IgD-negative memory B cell (primary cell): Measurements from ENCODE around the gene GON7. TPM values are rescaled to one million over a fixed set of nuclear protein-coding genes. Genes with fewer than 3 reads are reported as not detected.
"Not testable (repeated sequence)": the region's sequence is repeated elsewhere in the genome, so short reads cannot be mapped to it uniquely, and the experiment has no call there.

Experiments
- H3K27ac Mint-ChIP-seq, 3 donors: one replicate each; pipeline ENCODE4 v1.8.0; 2020 to 2022; ENCODE audit warnings: mild to moderate bottlenecking in 3 of 3, mixed read lengths in 3 of 3, moderate library complexity in 1 of 3
- H3K27me3 Mint-ChIP-seq: one replicate; pipeline ENCODE4 v1.8.0; 2021; ENCODE audit warnings: mixed read lengths
- H3K36me3 Mint-ChIP-seq: one replicate; pipeline ENCODE4 v1.8.0; 2020; ENCODE audit warnings: mild to moderate bottlenecking, mixed read lengths
- H3K4me1 Mint-ChIP-seq, 3 donors: one replicate each; pipeline ENCODE4 v1.8.0; 2020 to 2022; ENCODE audit warnings: mixed read lengths in 3 of 3, mild to moderate bottlenecking in 1 of 3
- H3K4me3 Mint-ChIP-seq, 4 donors: one replicate each; pipeline ENCODE4 v1.8.0; 2020 to 2022; ENCODE audit warnings: mild to moderate bottlenecking in 4 of 4, mixed read lengths in 4 of 4, moderate library complexity in 3 of 4
- H3K9me3 Mint-ChIP-seq, 3 donors: one replicate each; pipeline ENCODE4 v1.8.0; 2020 to 2021; ENCODE audit warnings: mixed read lengths in 3 of 3, mild to moderate bottlenecking in 1 of 3
- polyA plus RNA-seq: library from polyadenylated mRNA; unstranded; fragments of 300-500 nt; fragmentation: Illumina TruSeq; gene quantifications from one replicate; pipeline ENCODE4 v1.2.3, GENCODE V29; 2021

The GON7 gene
- polyA plus RNA-seq, 1 donor from 2014 or later: 31.5 TPM

- Mint-ChIP-seq H3K4me1 (no peaks in the 10 kb centered on the region), H3K4me3 (no peak overlapping the region), H3K9me3 (no peaks in the 10 kb centered on the region), H3K27me3 (no peaks in the 10 kb centered on the region), H3K36me3 (no peaks in the 10 kb centered on the region), H3K27ac (no peak overlapping the region)
Measured at GRCh38 chr14:93175492-93175891, 31.4 kb downstream of the GON7 start.

GRCh38 chr14:93174731-93175130 is 32.1 kb downstream of the GON7 start:
- not testable (repeated sequence) for H3K27me3 Mint-ChIP-seq, H3K9me3 Mint-ChIP-seq, H3K36me3 Mint-ChIP-seq, H3K4me3 Mint-ChIP-seq, H3K4me1 Mint-ChIP-seq, H3K27ac Mint-ChIP-seq

DNA sequence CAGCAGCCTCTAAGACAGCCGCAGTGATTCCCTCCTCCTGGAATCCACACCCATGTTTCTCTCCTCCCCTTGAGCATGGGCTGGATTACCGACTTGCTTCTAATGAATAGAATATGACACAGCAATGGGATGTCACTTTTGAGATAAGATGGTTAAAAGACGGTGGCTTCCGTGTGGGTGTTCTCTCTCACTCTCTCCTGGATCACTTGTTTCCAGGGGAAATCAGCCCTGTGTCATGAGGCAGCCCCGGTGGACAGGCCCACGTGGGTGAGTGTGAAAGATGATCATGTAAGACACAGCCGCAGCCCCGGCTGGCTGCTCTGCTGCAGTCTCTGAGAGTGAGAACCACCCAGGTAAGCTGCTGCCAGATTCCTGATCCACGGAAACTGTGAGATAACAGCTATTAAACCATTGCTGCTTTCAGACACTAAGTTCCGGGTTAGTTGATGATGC is 32.9 kb downstream of the GON7 start:
- Mint-ChIP-seq H3K27me3 (no peaks in the 10 kb centered on the region), H3K4me3 (no peak overlapping the region), H3K9me3 (no peaks in the 10 kb centered on the region), H3K36me3 (no peaks in the 10 kb centered on the region), H3K4me1 (no peaks in the 10 kb centered on the region), H3K27ac (no peak overlapping the region)

- no peaks in the 10 kb centered on the region for H3K36me3 Mint-ChIP-seq
- H3K27ac Mint-ChIP-seq: no peak overlapping the region
- H3K4me3 Mint-ChIP-seq: no peak overlapping the region
- no peaks in the 10 kb centered on the region for H3K4me1 Mint-ChIP-seq
- no peaks in the 10 kb centered on the region for H3K27me3 Mint-ChIP-seq
- H3K9me3 Mint-ChIP-seq: no peaks in the 10 kb centered on the region
Measured at GRCh38 chr14:93171376-93171775, 35.5 kb downstream of the GON7 start.

DNA sequence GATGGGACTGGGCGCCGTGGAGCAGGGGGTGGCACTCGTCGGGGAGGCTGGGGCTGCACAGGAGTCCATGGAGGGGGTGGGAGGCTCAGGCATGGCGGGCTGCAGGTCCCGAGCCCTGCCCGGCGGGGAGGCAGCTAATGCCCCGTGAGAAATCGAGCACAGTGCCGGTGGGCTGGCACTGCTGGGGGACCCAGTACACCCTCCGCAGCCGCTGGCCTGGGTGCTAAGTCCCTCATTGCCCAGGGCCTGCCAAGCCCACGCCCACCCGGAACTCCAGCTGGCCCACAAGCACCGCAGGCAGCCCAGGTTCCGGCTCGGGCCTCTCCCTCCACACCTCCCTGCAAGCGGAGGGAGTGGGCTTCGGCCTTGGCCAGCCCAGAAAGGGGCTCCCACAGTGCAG is 36.7 kb downstream of the GON7 start:
- H3K27ac Mint-ChIP-seq: not testable (repeated sequence)

DNA sequence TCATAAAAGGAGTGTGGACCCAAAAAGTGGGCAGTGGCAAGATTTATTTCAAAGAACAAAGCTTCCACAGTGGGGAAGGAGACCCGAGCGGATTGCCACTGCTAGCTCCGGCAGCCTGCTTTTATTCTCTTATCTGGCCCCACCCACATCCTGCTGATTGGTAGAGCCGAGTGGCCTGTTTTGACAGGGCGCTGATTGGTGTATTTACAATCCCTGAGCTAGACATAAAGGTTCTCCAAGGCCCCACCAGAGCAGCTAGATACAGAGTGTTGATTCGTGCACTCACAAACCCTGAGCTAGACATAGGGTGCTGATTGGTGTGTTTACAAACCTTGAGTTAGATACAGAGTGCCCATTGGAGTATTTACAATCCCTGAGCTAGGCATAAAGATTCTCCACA is 37.2 kb downstream of the GON7 start:
- peak overlapping the region in 1 of 3 donors; percentile 13 for H3K27ac Mint-ChIP-seq
- not testable (repeated sequence) for H3K9me3 Mint-ChIP-seq, H3K27me3 Mint-ChIP-seq, H3K4me3 Mint-ChIP-seq, H3K4me1 Mint-ChIP-seq, H3K36me3 Mint-ChIP-seq

More for the DNA sequence above, 36.7 kb downstream of the GON7 start:
- not testable (repeated sequence) for H3K4me3 Mint-ChIP-seq, H3K9me3 Mint-ChIP-seq, H3K36me3 Mint-ChIP-seq, H3K4me1 Mint-ChIP-seq, H3K27me3 Mint-ChIP-seq

- not testable (repeated sequence) for H3K27ac Mint-ChIP-seq, H3K4me3 Mint-ChIP-seq, H3K4me1 Mint-ChIP-seq, H3K27me3 Mint-ChIP-seq, H3K36me3 Mint-ChIP-seq, H3K9me3 Mint-ChIP-seq
Measured at GRCh38 chr14:93168610-93169009, 38.3 kb downstream of the GON7 start.

- not testable (repeated sequence) for H3K27me3 Mint-ChIP-seq, H3K9me3 Mint-ChIP-seq, H3K4me3 Mint-ChIP-seq, H3K4me1 Mint-ChIP-seq, H3K36me3 Mint-ChIP-seq
- H3K27ac Mint-ChIP-seq: peak overlapping the region in 1 of 3 donors; percentile 20
Measured at GRCh38 chr14:93165271-93166265, 41.3 kb downstream of the GON7 start.

DNA sequence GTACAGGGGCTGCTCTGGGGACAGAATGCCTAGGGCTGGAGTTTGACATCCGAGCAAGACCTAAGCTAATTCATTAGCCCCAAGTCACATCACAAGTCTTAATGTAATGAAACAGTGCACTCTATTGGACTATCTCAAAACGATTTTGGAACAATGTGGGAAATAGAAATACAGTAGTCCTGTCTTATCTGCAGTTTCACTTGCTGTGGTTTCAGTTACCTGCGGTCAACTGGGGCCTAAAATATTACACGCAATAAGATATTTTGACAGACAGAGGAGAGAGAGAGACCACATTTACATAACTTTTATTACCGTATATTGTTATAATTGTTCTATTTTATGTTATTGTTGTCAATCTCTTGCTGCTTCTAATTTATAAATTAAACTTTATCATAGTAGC is 43.3 kb downstream of the GON7 start:
- Mint-ChIP-seq H3K4me1 (no peaks in the 10 kb centered on the region), H3K9me3 (no peaks in the 10 kb centered on the region), H3K4me3 (no peak overlapping the region), H3K27ac (no peak overlapping the region), H3K36me3 (no peaks in the 10 kb centered on the region), H3K27me3 (no peaks in the 10 kb centered on the region)

DNA sequence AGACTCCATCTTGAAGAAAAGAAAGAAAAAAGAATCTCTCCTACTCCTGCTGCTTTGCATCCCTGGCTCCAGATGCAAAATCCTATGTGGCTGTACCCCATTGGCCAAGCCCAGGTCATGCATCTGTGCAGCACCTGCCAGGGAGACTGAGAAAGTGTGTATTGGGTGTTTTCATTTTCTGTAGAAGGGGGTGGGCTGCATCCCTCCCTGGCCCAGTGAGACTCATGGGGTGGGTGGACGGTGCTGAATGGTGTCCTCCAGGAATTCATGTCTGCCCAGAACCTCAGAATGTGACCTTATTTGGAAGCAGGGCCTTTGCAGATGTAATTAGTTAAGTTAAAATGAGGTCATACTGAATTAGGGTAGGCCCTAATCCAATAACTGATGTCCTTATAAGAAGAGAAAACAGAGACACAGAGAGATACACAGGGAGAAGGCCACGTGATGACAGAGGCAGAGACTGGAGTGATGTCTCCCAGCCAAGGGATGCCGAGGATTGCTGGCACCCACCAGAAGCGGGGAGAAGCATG is 45.4 kb downstream of the GON7 start:
- H3K27ac Mint-ChIP-seq: no peak overlapping the region
- no peaks in the 10 kb centered on the region for H3K36me3 Mint-ChIP-seq
- no peaks in the 10 kb centered on the region for H3K4me1 Mint-ChIP-seq

GRCh38 chr14:93160353-93160801 is 46.5 kb downstream of the GON7 start:
- H3K4me1 Mint-ChIP-seq: no peaks in the 10 kb centered on the region
- no peaks in the 10 kb centered on the region for H3K36me3 Mint-ChIP-seq
- no peak overlapping the region for H3K27ac Mint-ChIP-seq
- no peak overlapping the region for H3K4me3 Mint-ChIP-seq
- H3K27me3 Mint-ChIP-seq: no peaks in the 10 kb centered on the region
- no peaks in the 10 kb centered on the region for H3K9me3 Mint-ChIP-seq

More for the DNA sequence above, 45.4 kb downstream of the GON7 start:
- H3K9me3 Mint-ChIP-seq: no peaks in the 10 kb centered on the region
- H3K27me3 Mint-ChIP-seq: no peaks in the 10 kb centered on the region
- no peak overlapping the region for H3K4me3 Mint-ChIP-seq

- H3K27me3 Mint-ChIP-seq, H3K4me1 Mint-ChIP-seq, H3K27ac Mint-ChIP-seq, H3K9me3 Mint-ChIP-seq, H3K36me3 Mint-ChIP-seq, H3K4me3 Mint-ChIP-seq: not testable (repeated sequence)
Measured at GRCh38 chr14:93159625-93160352, 47.1 kb downstream of the GON7 start.

DNA sequence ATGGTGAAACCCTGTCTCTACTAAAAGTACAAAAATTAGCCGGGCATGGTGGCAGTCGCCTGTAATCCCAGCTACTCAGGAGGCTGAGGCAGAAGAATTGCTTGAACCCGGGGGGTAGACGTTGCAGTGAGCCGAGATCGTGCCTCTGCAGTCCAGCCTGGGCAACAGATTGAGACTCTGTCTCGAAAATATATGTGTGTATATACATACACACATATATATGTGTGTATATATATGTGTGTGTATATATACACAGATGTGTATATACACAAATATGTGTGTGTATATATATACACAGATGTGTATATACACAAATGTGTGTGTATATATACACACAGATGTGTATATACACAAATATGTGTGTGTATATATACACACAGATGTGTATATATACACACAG is 48.5 kb downstream of the GON7 start:
- not testable (repeated sequence) for H3K27ac Mint-ChIP-seq, H3K9me3 Mint-ChIP-seq, H3K36me3 Mint-ChIP-seq, H3K4me1 Mint-ChIP-seq, H3K4me3 Mint-ChIP-seq, H3K27me3 Mint-ChIP-seq

DNA sequence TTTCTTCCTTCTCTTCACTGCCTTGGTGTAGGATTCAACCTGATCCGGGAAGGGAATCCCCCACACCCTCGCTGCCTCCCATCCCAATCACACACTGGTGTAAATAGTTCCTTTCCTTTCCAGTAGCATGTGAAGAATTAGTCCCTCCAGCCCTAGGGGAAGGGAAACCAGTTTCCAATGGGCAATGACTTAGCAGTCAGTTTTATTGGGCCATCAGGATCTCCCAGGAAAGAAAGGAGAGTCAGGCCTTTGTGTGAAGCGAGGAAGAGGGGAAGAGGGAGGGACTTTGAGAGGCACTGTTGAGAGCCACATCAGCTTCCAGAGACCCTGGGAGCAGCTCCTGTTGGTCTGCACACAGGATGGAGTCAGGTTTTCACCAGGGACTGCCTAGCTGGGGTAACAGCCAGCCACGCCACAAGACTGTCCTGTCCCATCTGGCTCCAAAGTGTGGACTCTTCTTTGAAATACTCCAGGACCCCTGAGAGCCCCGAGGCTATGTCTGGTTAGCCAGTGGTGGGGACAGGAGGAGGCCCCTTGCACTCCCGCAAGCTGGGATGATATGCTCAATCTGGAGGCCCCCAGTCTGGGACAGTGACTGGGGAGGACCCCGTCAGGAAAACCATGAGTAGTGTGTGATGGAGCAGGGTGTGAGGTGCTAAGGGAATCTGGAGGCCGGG is 50.0 kb downstream of the GON7 start:
- Mint-ChIP-seq H3K4me1 (peaks cover 0 to 2% (median 0%) of the 10 kb centered on the region in 3 donors), H3K4me3 (no peak overlapping the region), H3K27ac (no peak overlapping the region), H3K36me3 (no peaks in the 10 kb centered on the region), H3K9me3 (no peaks in the 10 kb centered on the region), H3K27me3 (no peaks in the 10 kb centered on the region)

DNA sequence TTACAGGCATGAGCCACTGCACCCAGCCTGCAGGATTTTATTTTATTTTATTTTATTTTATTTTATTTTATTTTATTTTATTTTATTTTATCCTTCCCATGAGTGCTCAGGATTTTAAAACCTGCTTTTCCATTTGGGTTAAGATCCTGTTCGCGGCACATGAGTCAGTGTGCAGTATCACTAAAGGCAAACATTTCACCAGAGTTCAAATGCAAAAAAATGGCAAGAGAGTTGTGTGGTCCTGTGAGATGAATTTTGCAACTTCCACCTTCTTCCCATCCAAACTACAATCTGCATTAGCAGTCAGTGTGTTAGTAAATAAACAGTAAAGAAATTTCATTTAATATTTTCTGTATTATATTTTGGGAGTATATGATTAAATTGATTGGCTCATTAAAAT is 51.2 kb downstream of the GON7 start:
- H3K27me3 Mint-ChIP-seq: peaks cover 3% of the 10 kb centered on the region
- no peak overlapping the region for H3K4me3 Mint-ChIP-seq
- H3K36me3 Mint-ChIP-seq: no peaks in the 10 kb centered on the region
- H3K4me1 Mint-ChIP-seq: peaks cover 0 to 2% (median 1%) of the 10 kb centered on the region in 3 donors
- H3K27ac Mint-ChIP-seq: no peak overlapping the region
- no peaks in the 10 kb centered on the region for H3K9me3 Mint-ChIP-seq
